Rectal smooth muscle tissue (tissue), 1 donor: Measurements from ENCODE around the gene UGGT1.
A peak's percentile ranks its signal among the peaks of the same experiment; 100 is the strongest.

Experiments
- H3K27ac ChIP-seq: one replicate; pipeline ENCODE4 v1.7.0; 2013; ENCODE audit warnings: low read depth, low read length, inconsistent platforms
- H3K27me3 ChIP-seq: one replicate; pipeline ENCODE4 v1.7.0; 2013; ENCODE audit warnings: low read length; ENCODE audit not compliant: control insufficient read depth, insufficient read depth
- H3K36me3 ChIP-seq: one replicate; pipeline ENCODE4 v1.7.0; 2013; ENCODE audit warnings: low read length; ENCODE audit not compliant: control insufficient read depth, insufficient read depth
- H3K4me1 ChIP-seq: one replicate; pipeline ENCODE4 v1.7.0; 2013; ENCODE audit warnings: low read length; ENCODE audit not compliant: control insufficient read depth, insufficient read depth
- H3K4me3 ChIP-seq: one replicate; pipeline ENCODE4 v1.7.0; 2013; ENCODE audit warnings: low read length
- H3K9ac ChIP-seq: one replicate; pipeline ENCODE4 v1.7.0; 2013; ENCODE audit warnings: low read length

Gene UGGT1, protein sequence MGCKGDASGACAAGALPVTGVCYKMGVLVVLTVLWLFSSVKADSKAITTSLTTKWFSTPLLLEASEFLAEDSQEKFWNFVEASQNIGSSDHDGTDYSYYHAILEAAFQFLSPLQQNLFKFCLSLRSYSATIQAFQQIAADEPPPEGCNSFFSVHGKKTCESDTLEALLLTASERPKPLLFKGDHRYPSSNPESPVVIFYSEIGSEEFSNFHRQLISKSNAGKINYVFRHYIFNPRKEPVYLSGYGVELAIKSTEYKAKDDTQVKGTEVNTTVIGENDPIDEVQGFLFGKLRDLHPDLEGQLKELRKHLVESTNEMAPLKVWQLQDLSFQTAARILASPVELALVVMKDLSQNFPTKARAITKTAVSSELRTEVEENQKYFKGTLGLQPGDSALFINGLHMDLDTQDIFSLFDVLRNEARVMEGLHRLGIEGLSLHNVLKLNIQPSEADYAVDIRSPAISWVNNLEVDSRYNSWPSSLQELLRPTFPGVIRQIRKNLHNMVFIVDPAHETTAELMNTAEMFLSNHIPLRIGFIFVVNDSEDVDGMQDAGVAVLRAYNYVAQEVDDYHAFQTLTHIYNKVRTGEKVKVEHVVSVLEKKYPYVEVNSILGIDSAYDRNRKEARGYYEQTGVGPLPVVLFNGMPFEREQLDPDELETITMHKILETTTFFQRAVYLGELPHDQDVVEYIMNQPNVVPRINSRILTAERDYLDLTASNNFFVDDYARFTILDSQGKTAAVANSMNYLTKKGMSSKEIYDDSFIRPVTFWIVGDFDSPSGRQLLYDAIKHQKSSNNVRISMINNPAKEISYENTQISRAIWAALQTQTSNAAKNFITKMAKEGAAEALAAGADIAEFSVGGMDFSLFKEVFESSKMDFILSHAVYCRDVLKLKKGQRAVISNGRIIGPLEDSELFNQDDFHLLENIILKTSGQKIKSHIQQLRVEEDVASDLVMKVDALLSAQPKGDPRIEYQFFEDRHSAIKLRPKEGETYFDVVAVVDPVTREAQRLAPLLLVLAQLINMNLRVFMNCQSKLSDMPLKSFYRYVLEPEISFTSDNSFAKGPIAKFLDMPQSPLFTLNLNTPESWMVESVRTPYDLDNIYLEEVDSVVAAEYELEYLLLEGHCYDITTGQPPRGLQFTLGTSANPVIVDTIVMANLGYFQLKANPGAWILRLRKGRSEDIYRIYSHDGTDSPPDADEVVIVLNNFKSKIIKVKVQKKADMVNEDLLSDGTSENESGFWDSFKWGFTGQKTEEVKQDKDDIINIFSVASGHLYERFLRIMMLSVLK (N-terminal part only)

DNA sequence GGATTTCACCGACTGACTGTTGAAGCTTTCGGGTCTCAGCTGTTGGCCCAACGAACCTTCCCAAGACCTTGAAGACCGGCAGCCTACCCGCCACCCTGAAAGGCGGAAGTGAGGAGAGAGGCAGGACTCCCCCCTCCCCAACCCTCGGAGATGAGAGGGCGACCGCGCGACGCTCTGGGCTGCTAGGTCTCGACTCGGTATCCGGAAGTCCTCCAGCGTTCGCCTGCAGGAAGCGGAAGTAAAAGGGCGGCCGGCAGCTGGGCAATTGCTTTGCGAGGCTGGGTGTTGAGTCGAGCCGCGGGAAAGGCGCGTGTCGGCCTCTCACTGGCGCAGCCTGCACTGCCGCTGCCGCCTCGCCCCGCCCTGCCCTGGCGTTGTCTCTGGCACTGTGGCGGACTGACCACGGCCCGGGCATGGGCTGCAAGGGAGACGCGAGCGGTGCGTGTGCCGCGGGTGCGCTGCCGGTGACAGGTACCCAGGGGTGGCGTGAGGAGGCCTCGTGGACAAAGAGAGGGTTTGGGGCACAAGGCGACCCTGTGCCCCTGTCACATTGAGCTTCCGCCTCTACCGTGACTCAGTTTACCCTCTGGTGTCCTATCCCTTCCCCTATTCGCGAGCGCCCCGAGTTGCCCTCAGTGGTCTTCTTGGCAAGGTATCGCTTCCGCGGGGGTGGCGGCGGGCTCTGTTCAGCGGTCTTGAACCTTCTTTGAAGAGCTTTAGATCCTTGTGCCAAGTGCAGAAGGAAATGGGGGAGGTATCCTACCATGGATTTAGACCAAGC lies at the start of gene UGGT1:
TSS of gene UGGT1 (plus strand) at position 256 of the 781 bp plus-strand sequence. CDS start at position 414, 158 bp downstream.
- Histone ChIP-seq H3K4me1 (no peaks in the 10 kb centered on the region), H3K36me3 (no peaks in the 10 kb centered on the region), H3K4me3 (peak within 1 kb of the TSS; percentile 97), H3K27ac (peak within 1 kb of the TSS; percentile 93), H3K27me3 (no peaks in the 10 kb centered on the region), H3K9ac (peak within 1 kb of the TSS; percentile 86)

DNA sequence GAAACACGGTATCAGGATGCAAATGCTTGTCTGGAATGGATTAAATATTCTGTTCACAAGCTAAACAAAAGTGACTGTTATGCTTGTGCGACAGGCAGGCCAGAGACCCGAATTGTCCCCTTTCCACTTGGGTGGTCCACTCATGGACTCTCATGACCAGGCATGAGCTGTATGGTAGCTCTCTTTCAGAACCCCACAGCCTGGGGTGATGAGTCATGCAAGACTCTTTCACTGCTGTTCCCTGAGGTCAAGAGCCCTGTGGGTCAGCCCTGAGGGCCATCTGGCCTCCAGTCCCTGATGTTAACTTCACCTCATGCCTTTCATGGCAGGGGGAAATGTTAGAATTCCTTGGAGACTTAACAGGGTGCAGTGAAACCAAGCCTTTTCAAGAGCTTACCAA lies 49.4 kb upstream of the UGGT1 start:
- Histone ChIP-seq H3K9ac (no peak overlapping the region), H3K4me1 (no peaks in the 10 kb centered on the region), H3K36me3 (no peaks in the 10 kb centered on the region), H3K27me3 (no peaks in the 10 kb centered on the region), H3K4me3 (no peak overlapping the region), H3K27ac (no peak overlapping the region)

DNA sequence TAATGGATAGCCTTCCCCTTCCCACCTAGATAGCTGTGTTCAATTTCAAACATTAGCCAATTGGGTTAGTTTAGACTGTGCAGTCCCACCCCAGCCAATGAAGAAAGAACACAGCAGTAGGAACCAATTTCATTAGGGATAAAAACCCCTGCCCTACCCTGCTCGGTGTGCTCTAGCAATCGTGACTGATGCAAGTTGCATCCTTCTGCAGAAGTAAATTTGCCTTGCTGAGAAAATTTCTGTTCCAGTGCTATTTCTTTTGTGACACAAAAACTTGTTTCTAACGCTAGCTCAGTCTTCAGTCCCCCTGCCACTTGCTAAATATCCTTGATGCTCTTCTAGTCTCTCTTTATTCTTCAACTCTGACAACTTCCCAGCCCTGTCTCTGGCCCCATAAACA lies 48.0 kb upstream of the UGGT1 start:
- no peaks in the 10 kb centered on the region for H3K4me1 ChIP-seq
- H3K27me3 ChIP-seq, result no peaks in the 10 kb centered on the region
- no peak overlapping the region for H3K27ac ChIP-seq
- no peak overlapping the region for H3K9ac ChIP-seq
- H3K36me3 ChIP-seq, result no peaks in the 10 kb centered on the region
- H3K4me3 ChIP-seq, result no peak overlapping the region

DNA sequence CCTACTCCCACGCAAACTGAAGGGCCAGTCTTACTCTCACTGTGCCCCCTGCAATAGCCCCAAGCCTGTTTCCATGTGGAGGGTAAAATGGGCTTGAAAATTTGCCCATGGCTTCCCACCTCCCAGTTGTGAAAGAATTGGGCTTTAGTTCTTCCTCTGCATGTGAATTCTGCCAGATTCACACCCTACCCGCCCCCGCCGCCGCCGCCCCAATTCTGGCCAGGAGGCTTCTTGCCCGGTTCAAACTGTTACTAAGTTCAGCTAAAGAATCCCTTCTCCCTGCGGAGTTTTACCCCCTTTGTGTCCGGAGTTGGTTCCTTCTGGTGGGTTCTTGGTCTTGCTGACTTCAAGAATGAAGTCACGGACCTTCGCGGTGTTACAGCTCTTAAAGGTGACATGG lies 37.7 kb upstream of the UGGT1 start:
- H3K4me3 ChIP-seq, result no peak overlapping the region
- no peaks in the 10 kb centered on the region for H3K4me1 ChIP-seq
- no peaks in the 10 kb centered on the region for H3K36me3 ChIP-seq
- H3K9ac ChIP-seq, result no peak overlapping the region
- H3K27me3 ChIP-seq, result no peaks in the 10 kb centered on the region
- H3K27ac ChIP-seq, result no peak overlapping the region

DNA sequence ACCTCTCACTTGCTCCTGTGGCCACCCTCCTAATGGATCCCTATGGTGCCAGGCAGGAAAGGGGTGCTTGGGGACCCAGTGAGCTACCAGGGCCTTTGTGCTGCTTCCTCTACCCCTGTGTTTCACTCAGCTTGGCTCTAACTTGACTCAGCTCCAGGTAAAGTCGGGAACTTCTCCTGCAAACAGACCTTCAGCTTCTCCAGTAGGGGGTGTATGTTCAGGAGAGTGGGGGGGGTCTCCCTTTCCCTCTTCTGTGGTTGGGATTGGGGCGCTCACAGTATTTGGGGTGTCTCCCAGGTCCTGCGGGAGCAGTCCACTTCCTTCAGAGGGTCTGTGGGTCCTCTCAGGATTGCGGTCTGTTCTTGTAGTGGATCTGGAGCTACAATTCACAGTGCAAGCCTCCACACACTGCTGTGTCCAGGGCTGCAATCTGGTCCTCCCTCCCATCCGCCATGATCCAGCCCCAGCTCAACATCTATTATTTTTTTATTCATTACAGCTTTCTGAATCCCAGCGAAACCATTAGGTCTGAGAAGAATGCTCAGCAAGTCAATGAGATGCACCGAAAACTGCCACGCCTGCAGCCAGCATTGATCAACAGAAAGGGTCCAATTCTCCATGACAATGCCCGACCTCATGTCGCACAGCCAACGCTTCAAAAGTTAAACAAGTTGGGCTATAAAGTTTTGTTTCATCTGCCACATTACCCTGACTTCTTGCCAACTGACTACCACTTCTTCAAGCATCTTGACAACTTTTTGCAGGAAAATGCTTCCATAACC lies 36.7 kb upstream of the UGGT1 start:
- no peak overlapping the region for H3K27ac ChIP-seq
- no peaks in the 10 kb centered on the region for H3K36me3 ChIP-seq
- no peak overlapping the region for H3K9ac ChIP-seq

DNA sequence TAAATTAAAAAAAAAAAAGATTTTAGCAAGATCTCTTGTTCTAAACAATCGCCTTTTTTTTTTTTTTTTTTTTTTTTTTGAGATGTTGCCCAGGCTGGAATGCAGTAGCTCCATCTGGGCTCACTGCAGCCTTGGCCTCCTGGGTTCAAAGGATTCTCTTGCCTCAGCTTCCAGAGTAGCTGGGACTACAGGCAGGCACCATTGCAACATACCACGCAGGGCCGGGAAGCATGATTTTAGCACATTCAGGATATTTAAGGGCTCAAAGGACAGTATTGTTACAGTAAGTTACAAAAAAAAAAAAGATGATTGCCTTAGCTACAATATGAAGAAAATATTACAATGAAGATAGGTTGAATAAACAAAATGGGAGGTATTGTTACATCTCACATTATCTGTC lies 33.7 kb upstream of the UGGT1 start:
- Histone ChIP-seq H3K4me1 (no peaks in the 10 kb centered on the region), H3K36me3 (no peaks in the 10 kb centered on the region), H3K4me3 (no peak overlapping the region), H3K27ac (no peak overlapping the region), H3K9ac (no peak overlapping the region), H3K27me3 (no peaks in the 10 kb centered on the region)

More for the DNA sequence above, 36.7 kb upstream of the UGGT1 start:
- H3K27me3 ChIP-seq, result no peaks in the 10 kb centered on the region
- H3K4me3 ChIP-seq, result no peak overlapping the region
- no peaks in the 10 kb centered on the region for H3K4me1 ChIP-seq

DNA sequence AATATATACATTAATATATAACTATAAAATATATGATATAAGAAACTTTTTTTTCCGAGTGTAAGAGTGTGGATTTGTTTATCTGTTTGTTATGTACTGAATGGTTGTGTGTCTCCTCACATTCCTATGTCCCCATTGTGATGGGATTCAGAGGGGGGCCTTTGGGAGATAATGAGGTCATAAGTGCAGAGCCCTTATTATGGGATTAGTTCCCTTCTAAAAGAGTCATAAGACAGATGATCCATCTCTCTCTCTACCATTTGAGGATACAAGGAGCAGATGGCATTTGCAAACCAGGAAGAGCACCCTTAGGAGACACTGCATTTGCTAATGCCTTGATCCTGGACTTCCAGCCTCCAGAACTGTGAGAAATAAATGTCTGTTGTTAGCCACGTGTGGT lies 32.9 kb upstream of the UGGT1 start:
- Histone ChIP-seq H3K27ac (no peak overlapping the region), H3K9ac (no peak overlapping the region), H3K4me1 (no peaks in the 10 kb centered on the region), H3K27me3 (no peaks in the 10 kb centered on the region), H3K4me3 (no peak overlapping the region), H3K36me3 (no peaks in the 10 kb centered on the region)

DNA sequence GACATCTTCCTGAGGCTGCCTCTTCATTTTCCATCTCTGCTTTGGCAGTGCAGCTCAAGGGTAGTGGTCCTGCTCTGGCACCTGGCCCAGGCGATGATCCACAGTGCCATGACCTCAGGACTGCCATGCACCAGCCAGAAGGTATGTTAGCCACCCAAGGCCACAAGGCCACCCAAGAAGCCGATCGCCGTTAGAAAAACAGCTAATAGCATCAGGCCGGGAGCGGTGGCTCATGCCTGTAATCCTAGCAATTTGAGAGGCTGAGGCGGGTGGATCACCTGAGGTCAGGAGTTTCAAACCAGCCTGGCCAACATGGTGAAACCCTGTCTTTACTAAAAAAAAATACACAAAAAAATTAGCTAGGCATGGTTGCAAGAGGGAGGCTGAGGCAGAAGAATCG lies 28.4 kb upstream of the UGGT1 start:
- Histone ChIP-seq H3K27ac (no peak overlapping the region), H3K4me3 (no peak overlapping the region), H3K27me3 (no peaks in the 10 kb centered on the region), H3K36me3 (no peaks in the 10 kb centered on the region), H3K9ac (no peak overlapping the region), H3K4me1 (no peaks in the 10 kb centered on the region)

DNA sequence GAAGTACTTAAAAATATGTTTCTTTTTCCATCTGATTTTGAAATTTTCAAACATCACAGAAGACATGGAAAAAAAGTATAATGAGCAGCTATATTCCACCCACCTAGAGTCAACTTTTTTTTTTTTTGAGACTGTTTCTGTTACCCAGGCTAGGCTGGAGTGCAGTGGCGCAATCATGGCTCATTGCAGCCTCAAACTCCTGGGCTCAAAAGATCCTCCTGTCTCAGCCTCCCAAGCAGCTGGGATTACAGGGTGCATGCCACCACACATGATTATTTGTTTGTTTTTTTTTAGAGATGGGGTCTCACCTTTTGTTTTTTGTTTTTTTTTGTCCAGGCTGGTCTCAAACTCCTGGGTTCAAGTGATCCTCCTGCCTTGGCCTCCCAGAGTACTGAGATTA lies 26.6 kb upstream of the UGGT1 start:
- no peaks in the 10 kb centered on the region for H3K4me1 ChIP-seq
- H3K4me3 ChIP-seq, result no peak overlapping the region
- H3K9ac ChIP-seq, result no peak overlapping the region
- no peaks in the 10 kb centered on the region for H3K27me3 ChIP-seq
- no peaks in the 10 kb centered on the region for H3K36me3 ChIP-seq
- H3K27ac ChIP-seq, result no peak overlapping the region

DNA sequence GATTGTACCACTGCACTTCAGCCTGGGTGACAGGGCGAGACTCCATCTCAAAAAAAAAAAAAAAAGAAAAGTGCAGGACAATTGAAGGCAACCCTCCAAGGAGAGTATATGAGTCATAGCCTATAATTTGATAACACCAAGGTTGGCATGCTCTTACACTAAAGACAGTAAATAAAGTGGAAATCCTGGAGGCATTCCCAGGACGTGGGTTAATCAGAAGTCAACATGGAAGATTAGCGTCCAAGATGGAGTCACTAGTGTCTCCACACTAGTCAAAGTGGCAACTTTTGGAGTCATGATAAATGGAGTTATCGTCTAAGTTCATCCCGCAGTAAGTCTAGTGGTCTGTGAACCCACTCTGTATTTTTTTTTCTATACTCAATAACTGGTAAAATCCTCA lies 21.2 kb upstream of the UGGT1 start:
- Histone ChIP-seq H3K4me3 (no peak overlapping the region), H3K36me3 (no peaks in the 10 kb centered on the region), H3K27me3 (no peaks in the 10 kb centered on the region), H3K27ac (no peak overlapping the region), H3K9ac (no peak overlapping the region), H3K4me1 (no peaks in the 10 kb centered on the region)

DNA sequence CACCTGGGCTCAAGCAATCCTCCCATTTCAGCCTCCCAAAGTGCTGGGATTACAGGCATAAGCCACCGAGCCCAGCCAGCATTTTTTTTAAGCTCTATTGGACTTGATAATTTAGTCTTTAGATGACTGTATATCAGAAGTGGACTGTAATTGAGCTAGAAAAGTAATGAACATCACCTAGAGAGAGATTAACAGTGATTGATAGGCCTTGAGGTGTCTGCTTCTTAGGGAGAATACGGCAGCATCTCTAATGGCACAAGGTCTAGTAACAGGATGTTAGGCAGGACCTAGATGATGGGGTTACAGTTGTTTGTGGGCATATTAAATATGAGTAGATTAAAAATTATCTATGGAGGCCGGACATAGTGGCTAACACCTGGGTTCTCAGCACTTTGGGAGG lies 17.7 kb upstream of the UGGT1 start:
- Histone ChIP-seq H3K27ac (no peak overlapping the region), H3K9ac (no peak overlapping the region), H3K27me3 (no peaks in the 10 kb centered on the region), H3K4me3 (no peak overlapping the region), H3K36me3 (no peaks in the 10 kb centered on the region), H3K4me1 (no peaks in the 10 kb centered on the region)
